Measurements from ENCODE around the gene YARS1.

- TF ChIP-seq ZNF3 (CRISPR knock-in tag; IDR thresholded peaks at IDR 0.05), result no peak
- no peak for TF ChIP-seq ERF (CRISPR knock-in tag; IDR thresholded peaks at IDR 0.05)
- TF ChIP-seq GABPA (IDR thresholded peaks at IDR 0.05; ENCODE audit: low read depth, low read length), result no peak
- no peak for TF ChIP-seq GABPA (CRISPR knock-in tag; IDR thresholded peaks at IDR 0.05; ENCODE audit: low read depth)
Observed at GRCh38 chr1:32771561-32772280, 45.4 kb downstream of the YARS1 start.

Measured in HepG2 (cell line).